Neutrophil (primary cell): ENCODE measurements around the gene NPBWR2.

ENCODE experiments used
- H3K27ac ChIP-seq: fragments of 200-600 bp; sonication (generic); 2 replicates; pipeline ENCODE4 v1.5.1; 2016; ENCODE audit warnings: mild to moderate bottlenecking, moderate library complexity
- H3K27me3 ChIP-seq: fragments of 200-600 bp; sonication (generic); 2 replicates; pipeline ENCODE4 v1.6.0; 2016; ENCODE audit warnings: mild to moderate bottlenecking
- H3K36me3 ChIP-seq: fragments of 200-600 bp; sonication (generic); 2 replicates; pipeline ENCODE4 v1.5.1; 2017
- H3K4me1 ChIP-seq, 2 experiments: fragments of 200-600 bp in 1 of 2; sonication (generic) in 1 of 2; 1 replicate in 1 of 2; 2 replicates in 1 of 2; pipeline versions ENCODE4 v1.5.1 to v1.6.1; 2013 to 2016; ENCODE audit warnings: low read depth in 1 of 2, low read length in 1 of 2, mild to moderate bottlenecking in 1 of 2, moderate library complexity in 1 of 2; ENCODE audit not compliant: control insufficient read depth in 1 of 2, insufficient read depth in 1 of 2
- H3K4me3 ChIP-seq, 2 experiments: fragments of 200-600 bp in 1 of 2; sonication (generic) in 1 of 2; 1 replicate in 1 of 2; 2 replicates in 1 of 2; pipeline ENCODE4 v1.5.1; 2013 to 2016; ENCODE audit warnings: low read depth in 1 of 2, low read length in 1 of 2, mild to moderate bottlenecking in 1 of 2, moderate library complexity in 1 of 2
- H3K9me3 ChIP-seq: fragments of 200-600 bp; sonication (generic); 2 replicates; pipeline ENCODE4 v1.5.1; 2016
- TF ChIP-seq, protein P1 (sequence below): fragments of 200-600 bp; sonication (generic); IDR thresholded peaks from 2 replicates; pipeline ENCODE4 v1.5.1; 2016; ENCODE audit warnings: antibody characterized with exemption

The NPBWR2 gene

GRCh38 chr20:64068386-64069208 is 38.8 kb downstream of the NPBWR2 start:
- H3K36me3 ChIP-seq = peaks cover 23% of the 10 kb centered on the region
- peaks cover 38 to 68% of the 10 kb centered on the region in 2 experiments for H3K4me1 ChIP-seq
- H3K27me3 ChIP-seq = peaks cover 15% of the 10 kb centered on the region
- no peak overlapping the region for H3K4me3 ChIP-seq
- H3K9me3 ChIP-seq = peaks cover under 1% of the 10 kb centered on the region
- no peak overlapping the region for H3K27ac ChIP-seq
- TF ChIP-seq, protein P1, sequence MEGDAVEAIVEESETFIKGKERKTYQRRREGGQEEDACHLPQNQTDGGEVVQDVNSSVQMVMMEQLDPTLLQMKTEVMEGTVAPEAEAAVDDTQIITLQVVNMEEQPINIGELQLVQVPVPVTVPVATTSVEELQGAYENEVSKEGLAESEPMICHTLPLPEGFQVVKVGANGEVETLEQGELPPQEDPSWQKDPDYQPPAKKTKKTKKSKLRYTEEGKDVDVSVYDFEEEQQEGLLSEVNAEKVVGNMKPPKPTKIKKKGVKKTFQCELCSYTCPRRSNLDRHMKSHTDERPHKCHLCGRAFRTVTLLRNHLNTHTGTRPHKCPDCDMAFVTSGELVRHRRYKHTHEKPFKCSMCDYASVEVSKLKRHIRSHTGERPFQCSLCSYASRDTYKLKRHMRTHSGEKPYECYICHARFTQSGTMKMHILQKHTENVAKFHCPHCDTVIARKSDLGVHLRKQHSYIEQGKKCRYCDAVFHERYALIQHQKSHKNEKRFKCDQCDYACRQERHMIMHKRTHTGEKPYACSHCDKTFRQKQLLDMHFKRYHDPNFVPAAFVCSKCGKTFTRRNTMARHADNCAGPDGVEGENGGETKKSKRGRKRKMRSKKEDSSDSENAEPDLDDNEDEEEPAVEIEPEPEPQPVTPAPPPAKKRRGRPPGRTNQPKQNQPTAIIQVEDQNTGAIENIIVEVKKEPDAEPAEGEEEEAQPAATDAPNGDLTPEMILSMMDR = no peak

DNA sequence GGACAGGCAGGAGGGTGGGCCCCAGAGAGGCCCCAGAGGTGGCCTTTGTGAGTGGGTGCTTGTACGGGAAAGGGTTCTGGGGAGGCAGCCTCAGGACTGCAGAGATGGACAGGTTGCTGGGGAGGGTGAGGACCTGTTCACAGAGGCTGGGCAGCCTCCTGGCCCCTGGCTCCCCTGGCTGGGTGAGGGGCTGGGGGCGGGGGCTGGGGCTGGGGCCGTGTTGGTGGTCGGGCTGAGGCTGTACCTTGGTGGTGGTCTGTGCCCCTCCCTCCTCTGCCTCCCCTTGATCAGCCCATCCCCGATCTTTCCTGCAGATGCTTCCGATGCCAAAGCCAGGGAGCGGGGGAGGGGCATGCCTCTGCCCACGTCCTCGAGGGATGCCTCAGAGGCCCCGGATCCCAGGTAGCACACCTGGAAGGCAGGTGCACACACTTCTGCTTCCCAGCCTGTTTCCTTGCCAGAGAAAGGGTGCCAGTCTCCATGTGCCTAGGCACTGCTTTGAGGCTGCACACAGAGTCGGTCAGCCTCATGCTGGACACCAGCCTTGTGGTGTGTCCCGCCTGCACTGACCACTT is 39.5 kb downstream of the NPBWR2 start:
- H3K27me3 ChIP-seq = peaks cover 19% of the 10 kb centered on the region
- H3K36me3 ChIP-seq = peaks cover 16% of the 10 kb centered on the region
- peaks cover 41 to 65% of the 10 kb centered on the region in 2 experiments for H3K4me1 ChIP-seq
- no peak overlapping the region for H3K4me3 ChIP-seq
- no peak overlapping the region for H3K27ac ChIP-seq
- no peaks in the 10 kb centered on the region for H3K9me3 ChIP-seq
- TF ChIP-seq, protein P1 = no peak

DNA sequence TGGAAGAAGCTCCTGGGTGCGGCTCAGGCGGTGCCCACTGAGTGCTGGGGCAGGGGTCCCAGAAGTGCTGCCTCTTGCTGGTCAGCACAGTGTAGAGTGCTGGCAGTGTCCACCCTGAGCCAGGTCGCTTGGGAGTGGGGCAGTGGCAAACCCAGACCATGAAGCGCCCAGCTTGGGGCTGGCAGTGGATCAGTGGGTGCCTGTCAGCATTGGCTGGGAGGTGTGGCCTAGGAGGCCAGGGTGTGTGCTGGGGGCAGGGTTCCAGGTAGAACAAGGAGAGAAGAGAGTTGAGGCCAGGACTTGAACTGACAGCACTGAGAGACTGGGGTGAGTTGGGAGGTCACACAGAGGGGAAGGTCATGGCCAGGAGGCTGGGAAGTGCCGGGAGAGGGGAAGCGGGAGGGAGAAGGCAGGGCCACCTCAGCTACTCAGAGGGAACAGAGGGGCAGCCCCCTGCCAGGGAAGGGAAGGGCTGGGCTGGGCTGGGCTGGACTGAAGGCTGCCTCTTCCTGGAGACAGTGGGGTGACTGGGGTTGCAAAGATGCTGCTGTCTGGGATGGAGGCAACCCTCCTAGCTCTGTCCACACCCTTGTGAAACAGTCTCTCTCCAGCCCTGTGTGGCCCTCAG is 40.2 kb downstream of the NPBWR2 start:
- Histone ChIP-seq H3K9me3 (no peaks in the 10 kb centered on the region), H3K27ac (no peak overlapping the region), H3K27me3 (peaks cover 19% of the 10 kb centered on the region), H3K4me3 (no peak overlapping the region), H3K36me3 (peaks cover 8% of the 10 kb centered on the region), H3K4me1 (peaks cover 43 to 67% of the 10 kb centered on the region in 2 experiments)
- TF ChIP-seq, protein P1 = no peak

DNA sequence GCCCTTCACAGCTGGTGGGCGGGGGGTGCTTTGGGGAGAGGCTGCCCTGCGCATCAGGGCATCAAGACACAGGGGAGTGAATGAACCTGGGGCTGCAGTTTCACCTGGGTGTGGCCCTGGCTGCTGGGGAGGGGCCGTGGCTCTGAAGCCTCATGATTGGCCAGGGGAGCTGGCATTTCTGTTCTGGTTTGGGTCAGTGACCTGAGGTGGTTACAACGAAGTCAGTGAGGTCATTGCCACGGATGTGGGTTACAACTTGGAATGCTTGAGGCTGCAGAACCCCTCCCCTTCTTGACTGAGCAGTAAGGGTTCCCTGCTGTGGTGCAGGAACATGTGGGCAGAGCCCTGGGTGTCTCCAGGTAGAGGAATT is 41.4 kb downstream of the NPBWR2 start:
- TF ChIP-seq, protein P1 = no peak
- Histone ChIP-seq H3K4me3 (no peak overlapping the region), H3K27me3 (peaks cover 19% of the 10 kb centered on the region), H3K4me1 (peaks cover 41 to 67% of the 10 kb centered on the region in 2 experiments), H3K36me3 (no peaks in the 10 kb centered on the region), H3K9me3 (no peaks in the 10 kb centered on the region), H3K27ac (peak overlapping the region; percentile 8)

GRCh38 chr20:64065062-64065973 is 42.0 kb downstream of the NPBWR2 start:
- H3K4me3 ChIP-seq = no peak overlapping the region
- H3K27me3 ChIP-seq = peaks cover 19% of the 10 kb centered on the region
- TF ChIP-seq, protein P1 = no peak
- H3K9me3 ChIP-seq = no peaks in the 10 kb centered on the region
- H3K4me1 ChIP-seq = peaks cover 41 to 63% of the 10 kb centered on the region in 2 experiments
- peak overlapping the region; percentile 8 for H3K27ac ChIP-seq
- no peaks in the 10 kb centered on the region for H3K36me3 ChIP-seq
